ENCODE measurements around the gene PIK3AP1. TPM values are rescaled to one million over a fixed set of nuclear protein-coding genes. Genes with fewer than 3 reads are reported as not detected.

The PIK3AP1 gene
- total RNA-seq, 1 donor from 2014 or later, result 3.8 TPM

DNA sequence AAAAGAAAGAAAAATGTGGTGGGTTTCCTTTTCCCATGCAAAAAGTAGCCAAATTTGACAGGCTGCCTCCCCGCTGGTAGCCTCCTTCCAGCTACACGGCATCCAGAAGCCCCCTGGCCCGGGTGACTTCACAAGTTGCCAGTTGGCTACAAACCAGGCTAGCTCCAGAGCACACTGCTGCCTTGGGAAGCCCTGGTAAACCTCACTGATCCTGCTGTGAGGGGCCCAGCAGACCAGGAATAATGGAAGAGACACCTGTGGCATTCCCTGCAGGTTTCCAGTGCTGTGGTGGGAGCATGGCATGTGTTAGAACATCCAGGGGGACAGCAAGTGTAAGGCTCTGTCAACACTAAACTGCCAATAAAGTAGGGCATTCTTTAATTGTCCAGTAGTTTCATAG is 77.8 kb downstream of the PIK3AP1 start:
- Histone ChIP-seq H3K9ac (no peak overlapping the region), H3K36me3 (no peaks in the 10 kb centered on the region), H2AFZ (replicated peaks) (no peak overlapping the region), H3K27me3 (no peaks in the 10 kb centered on the region), H3K4me1 (no peaks in the 10 kb centered on the region), H3K9me3 (ENCODE audit: low read depth) (no peaks in the 10 kb centered on the region), H3K27ac (no peak overlapping the region), H4K20me1 (ENCODE audit: low read depth) (no peaks in the 10 kb centered on the region), H3K79me2 (ENCODE audit: low read depth) (no peaks in the 10 kb centered on the region), H3K4me3 (no peak overlapping the region), H3F3A (ENCODE audit: low read depth) (no peaks in the 10 kb centered on the region), H3K4me2 (no peak overlapping the region)
- no peak for DNase-seq (ENCODE audit: low spot score)
- Mint-ChIP-seq H3K27ac (no peak overlapping the region), H3K4me3 (no peak overlapping the region), H3K27me3 (ENCODE audit: insufficient read depth, low read depth) (peaks cover 8% of the 10 kb centered on the region), H3K9me3 (no peaks in the 10 kb centered on the region), H3K36me3 (no peaks in the 10 kb centered on the region), H3K4me1 (peaks cover 9% of the 10 kb centered on the region)
- TF ChIP-seq EZH2 (IDR thresholded peaks at IDR 0.05) (no peak), EZH2phosphoT487 (IDR thresholded peaks at IDR 0.05) (no peak)
- TF ChIP-seq, protein P1, sequence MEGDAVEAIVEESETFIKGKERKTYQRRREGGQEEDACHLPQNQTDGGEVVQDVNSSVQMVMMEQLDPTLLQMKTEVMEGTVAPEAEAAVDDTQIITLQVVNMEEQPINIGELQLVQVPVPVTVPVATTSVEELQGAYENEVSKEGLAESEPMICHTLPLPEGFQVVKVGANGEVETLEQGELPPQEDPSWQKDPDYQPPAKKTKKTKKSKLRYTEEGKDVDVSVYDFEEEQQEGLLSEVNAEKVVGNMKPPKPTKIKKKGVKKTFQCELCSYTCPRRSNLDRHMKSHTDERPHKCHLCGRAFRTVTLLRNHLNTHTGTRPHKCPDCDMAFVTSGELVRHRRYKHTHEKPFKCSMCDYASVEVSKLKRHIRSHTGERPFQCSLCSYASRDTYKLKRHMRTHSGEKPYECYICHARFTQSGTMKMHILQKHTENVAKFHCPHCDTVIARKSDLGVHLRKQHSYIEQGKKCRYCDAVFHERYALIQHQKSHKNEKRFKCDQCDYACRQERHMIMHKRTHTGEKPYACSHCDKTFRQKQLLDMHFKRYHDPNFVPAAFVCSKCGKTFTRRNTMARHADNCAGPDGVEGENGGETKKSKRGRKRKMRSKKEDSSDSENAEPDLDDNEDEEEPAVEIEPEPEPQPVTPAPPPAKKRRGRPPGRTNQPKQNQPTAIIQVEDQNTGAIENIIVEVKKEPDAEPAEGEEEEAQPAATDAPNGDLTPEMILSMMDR (IDR thresholded peaks at IDR 0.05), result no peak

DNA sequence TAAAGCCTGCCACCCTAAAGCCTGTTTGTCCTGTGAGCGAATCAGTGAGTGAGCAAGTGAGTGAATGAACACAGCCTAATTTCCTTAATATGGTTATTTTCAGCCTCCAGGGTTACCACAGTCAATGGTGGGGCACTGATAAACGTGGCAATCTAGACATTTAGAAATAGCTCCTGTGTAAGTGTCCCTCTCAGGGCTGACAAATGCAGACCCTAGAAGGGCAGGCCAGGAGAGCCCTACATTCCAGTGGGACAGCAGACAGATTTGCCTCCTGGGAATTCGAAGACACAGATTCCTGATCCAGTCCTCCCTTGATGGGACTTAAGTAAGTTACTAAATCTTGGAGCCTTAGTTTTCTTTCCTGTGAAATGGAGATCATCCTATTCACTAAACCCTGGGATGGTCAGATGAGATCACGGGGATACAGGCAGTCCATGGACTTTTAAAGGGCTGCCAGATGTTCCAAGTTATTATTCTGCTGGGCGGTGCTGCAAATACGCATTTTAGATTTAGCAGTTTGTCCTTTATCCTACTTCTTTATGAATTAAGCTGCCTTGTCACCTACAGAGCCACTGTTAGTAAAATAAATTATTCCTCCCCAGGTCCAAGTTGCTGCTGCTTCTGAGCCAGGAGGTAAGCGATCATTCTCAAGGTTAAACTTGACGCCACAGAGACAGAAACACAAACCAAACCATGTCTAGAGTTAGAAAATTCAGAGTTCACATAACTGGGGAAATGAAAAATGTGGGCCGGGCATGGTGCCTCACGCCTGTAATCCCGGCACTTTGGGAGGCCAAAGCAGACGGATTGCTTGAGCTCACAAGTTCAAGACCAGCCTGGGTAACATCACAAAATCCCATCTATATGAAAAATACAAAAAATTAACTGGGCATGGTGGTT is 78.7 kb downstream of the PIK3AP1 start:
- H3K4me3 Mint-ChIP-seq, result no peak overlapping the region
- Histone ChIP-seq H3K27ac (no peak overlapping the region), H3K9ac (no peak overlapping the region), H3K9me3 (ENCODE audit: low read depth) (no peaks in the 10 kb centered on the region), H3F3A (ENCODE audit: low read depth) (no peaks in the 10 kb centered on the region), H3K79me2 (ENCODE audit: low read depth) (no peaks in the 10 kb centered on the region), H2AFZ (replicated peaks) (no peak overlapping the region), H4K20me1 (ENCODE audit: low read depth) (no peaks in the 10 kb centered on the region), H3K27me3 (no peaks in the 10 kb centered on the region), H3K4me3 (no peak overlapping the region), H3K36me3 (no peaks in the 10 kb centered on the region), H3K4me2 (no peak overlapping the region), H3K4me1 (no peaks in the 10 kb centered on the region)
- H3K4me1 Mint-ChIP-seq, result peaks cover 9% of the 10 kb centered on the region
- no peaks in the 10 kb centered on the region for H3K9me3 Mint-ChIP-seq
- TF ChIP-seq EZH2 (IDR thresholded peaks at IDR 0.05) (no peak), EZH2phosphoT487 (IDR thresholded peaks at IDR 0.05) (no peak)
- TF ChIP-seq, protein P1 (IDR thresholded peaks at IDR 0.05), result no peak
- H3K27ac Mint-ChIP-seq, result no peak overlapping the region
- no peak for DNase-seq (ENCODE audit: low spot score)
- peaks cover 8% of the 10 kb centered on the region for H3K27me3 Mint-ChIP-seq (ENCODE audit: insufficient read depth, low read depth)
- no peaks in the 10 kb centered on the region for H3K36me3 Mint-ChIP-seq

DNA sequence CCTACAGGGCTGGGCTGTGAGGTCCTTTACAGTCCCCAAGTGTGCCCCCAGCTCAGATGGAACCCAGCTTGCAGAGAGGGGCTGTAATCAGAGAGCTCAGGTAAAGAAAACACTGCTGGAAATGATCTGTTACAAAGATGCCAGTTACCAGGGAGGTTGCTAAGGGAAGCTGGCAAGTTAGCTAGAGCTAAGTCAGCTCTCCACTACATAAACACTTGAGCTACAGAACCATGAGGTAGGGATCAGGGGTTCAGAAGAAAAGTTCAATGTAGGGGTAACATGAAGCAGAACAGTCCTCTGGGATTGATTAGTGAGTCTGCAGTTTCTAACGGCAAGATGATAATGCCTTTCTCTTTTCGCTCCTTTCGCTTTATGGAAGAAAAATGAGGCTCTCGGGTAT is 80.4 kb downstream of the PIK3AP1 start:
- Histone ChIP-seq H2AFZ (replicated peaks) (no peak overlapping the region), H3K4me3 (no peak overlapping the region), H3K9ac (no peak overlapping the region), H3K9me3 (ENCODE audit: low read depth) (no peaks in the 10 kb centered on the region), H3F3A (ENCODE audit: low read depth) (no peaks in the 10 kb centered on the region), H3K79me2 (ENCODE audit: low read depth) (no peaks in the 10 kb centered on the region), H3K27me3 (no peaks in the 10 kb centered on the region), H3K4me2 (no peak overlapping the region), H3K36me3 (no peaks in the 10 kb centered on the region), H4K20me1 (ENCODE audit: low read depth) (no peaks in the 10 kb centered on the region), H3K4me1 (no peaks in the 10 kb centered on the region), H3K27ac (no peak overlapping the region)
- H3K4me1 Mint-ChIP-seq, result peaks cover 9% of the 10 kb centered on the region
- H3K36me3 Mint-ChIP-seq, result no peaks in the 10 kb centered on the region
- DNase-seq (ENCODE audit: low spot score), result no peak
- no peaks in the 10 kb centered on the region for H3K9me3 Mint-ChIP-seq
- H3K27me3 Mint-ChIP-seq (ENCODE audit: insufficient read depth, low read depth), result peaks cover 6% of the 10 kb centered on the region
- H3K4me3 Mint-ChIP-seq, result no peak overlapping the region
- H3K27ac Mint-ChIP-seq, result peak overlapping the region; percentile 50
- TF ChIP-seq EZH2 (IDR thresholded peaks at IDR 0.05) (no peak), EZH2phosphoT487 (IDR thresholded peaks at IDR 0.05) (no peak)
- TF ChIP-seq, protein P1 (IDR thresholded peaks at IDR 0.05), result no peak
